Stimulated activated CD4-positive, alpha-beta T cell treated with anti-CD3 and anti-CD28 coated beads, Interleukin-12 subunit alpha, Interleukin-12 subunit beta, amount 100 ng/mL, for 48 hours (primary cell): ENCODE results near the gene CCDC157.

ENCODE experiments used
- DNase-seq, 3 donors: peaks; one replicate each; pipeline ENCODE4 v3.0.0-alpha.2; 2020; ENCODE audit warnings: low read depth in 2 of 3, low spot score in 1 of 3

Gene CCDC157

GRCh38 chr22:30356449-30357235, at the start of gene CCDC157, which contains the start of gene SF3A1:
Gene CCDC157, plus strand, starts transcription at chr22:30357007. Its CDS starts 8,994 bp downstream, at chr22:30366001.
Gene SF3A1, minus strand, starts transcription at chr22:30356894. Its CDS starts 102 bp downstream, at chr22:30356792.
- DNase-seq: peak; percentile 75 to 86 (median 82)

- no peak for DNase-seq
Measured at GRCh38 chr22:30307041-30307574, 49.7 kb upstream of the CCDC157 start.

GRCh38 chr22:30308093-30308492, 48.7 kb upstream of the CCDC157 start:
- DNase-seq: no peak

GRCh38 chr22:30308518-30309230, 48.1 kb upstream of the CCDC157 start:
- no peak for DNase-seq

GRCh38 chr22:30309951-30310741, 46.7 kb upstream of the CCDC157 start:
- no peak for DNase-seq

GRCh38 chr22:30310881-30311771, 45.7 kb upstream of the CCDC157 start:
- DNase-seq: no peak

GRCh38 chr22:30312053-30312452, 44.8 kb upstream of the CCDC157 start:
- DNase-seq: no peak

- DNase-seq: no peak
Measured at GRCh38 chr22:30313527-30314363, 43.1 kb upstream of the CCDC157 start.

- DNase-seq: peak in 1 of 3 donors; percentile 40
Measured at GRCh38 chr22:30314915-30315314, 41.9 kb upstream of the CCDC157 start.

GRCh38 chr22:30315962-30316576, 40.7 kb upstream of the CCDC157 start:
- no peak for DNase-seq

GRCh38 chr22:30317778-30318177, 39.0 kb upstream of the CCDC157 start:
- no peak for DNase-seq

GRCh38 chr22:30318799-30319419, 37.9 kb upstream of the CCDC157 start:
- DNase-seq: no peak

GRCh38 chr22:30320021-30320556, 36.7 kb upstream of the CCDC157 start:
- DNase-seq: no peak

GRCh38 chr22:30321461-30321860, 35.3 kb upstream of the CCDC157 start:
- no peak for DNase-seq

GRCh38 chr22:30323246-30323645, 33.6 kb upstream of the CCDC157 start:
- no peak for DNase-seq

- no peak for DNase-seq
Measured at GRCh38 chr22:30324014-30324730, 32.6 kb upstream of the CCDC157 start.

- DNase-seq: no peak
Measured at GRCh38 chr22:30325065-30325720, 31.6 kb upstream of the CCDC157 start.
